HEK293 (cell line): ENCODE results near the gene FLYWCH1.
A peak's percentile ranks its signal among the peaks of the same experiment; 100 is the strongest.

Experiments used
- CTCF ChIA-PET: fragments of 350-600 bp; formaldehyde crosslinking; extraction: SDS; loops from one replicate; lab custom pipeline; 2021; ENCODE audit warnings: antibody characterized with exemption; lab: Yijun Ruan, JAX
- POLR2A ChIA-PET: fragments of 300-600 bp; formaldehyde crosslinking; extraction: SDS; loops from one replicate; lab custom pipeline; 2020; ENCODE audit warnings: antibody characterized with exemption, inconsistent platforms; lab: Yijun Ruan, JAX
- H3K27ac ChIP-seq: fragments of 200-500 bp; sonication (Bioruptor generic); 2 replicates; pipeline ENCODE4 v1.5.1; 2014; ENCODE audit warnings: low read depth, low read length, control low read depth, inconsistent platforms; ENCODE audit errors: extremely low read depth
- H3K36me3 ChIP-seq, 2 experiments: fragments of 200-500 bp in 1 of 2; sonication (Bioruptor generic) in 1 of 2; 1 replicate in 1 of 2; 2 replicates in 1 of 2; pipeline ENCODE4 v1.5.1; 2014 to 2017; ENCODE audit warnings: inconsistent platforms in 2 of 2, low read length in 2 of 2; ENCODE audit not compliant: control insufficient read depth in 2 of 2, insufficient read depth in 1 of 2
- H3K4me1 ChIP-seq: fragments of 200-500 bp; sonication (Bioruptor generic); 2 replicates; pipeline ENCODE4 v1.5.1; 2014; ENCODE audit warnings: mild to moderate bottlenecking, low read length, inconsistent platforms; ENCODE audit not compliant: control insufficient read depth, insufficient read depth
- H3K4me3 ChIP-seq: 2 replicates; pipeline ENCODE4 v1.5.1; 2011; ENCODE audit warnings: low read depth, mild to moderate bottlenecking, control low read depth, low read length, moderate library complexity
- H3K9me3 ChIP-seq: fragments of 200-500 bp; sonication (Bioruptor generic); 2 replicates; pipeline ENCODE4 v1.5.1; 2014; ENCODE audit warnings: low read depth, low read length, inconsistent platforms; ENCODE audit not compliant: control insufficient read depth, insufficient read depth
- BCL11A ChIP-seq: fragments of 450-650 bp; formaldehyde crosslinking; IDR thresholded peaks from 2 replicates; pipeline ENCODE4 v1.5.1; 2016; ENCODE audit warnings: low read depth, missing biosample characterization, missing genetic modification characterization
- GLI4 ChIP-seq: fragments of 450-650 bp; formaldehyde crosslinking; IDR thresholded peaks from 2 replicates; pipeline ENCODE4 v1.5.1; 2016; ENCODE audit warnings: missing biosample characterization, missing genetic modification characterization
- GLIS2 ChIP-seq: fragments of 450-650 bp; formaldehyde crosslinking; IDR thresholded peaks from 2 replicates; pipeline ENCODE4 v1.5.1; 2016; ENCODE audit warnings: missing biosample characterization, missing genetic modification characterization
- KLF9 ChIP-seq: fragments of 450-650 bp; formaldehyde crosslinking; IDR thresholded peaks from 2 replicates; pipeline ENCODE4 v1.5.1; 2016; ENCODE audit warnings: missing biosample characterization, missing genetic modification characterization, low read depth
- SCRT2 ChIP-seq: fragments of 450-650 bp; formaldehyde crosslinking; IDR thresholded peaks from 2 replicates; pipeline ENCODE4 v1.5.1; 2016; ENCODE audit warnings: missing biosample characterization, missing genetic modification characterization
- SP7 ChIP-seq: fragments of 450-650 bp; formaldehyde crosslinking; IDR thresholded peaks from 2 replicates; pipeline ENCODE4 v1.5.1; 2016; ENCODE audit warnings: missing biosample characterization, missing genetic modification characterization
- ZNF112 ChIP-seq: fragments of 450-650 bp; formaldehyde crosslinking; IDR thresholded peaks from 2 replicates; pipeline ENCODE4 v1.5.0; 2017; ENCODE audit warnings: missing biosample characterization, missing genetic modification characterization
- ZNF157 ChIP-seq: fragments of 450-650 bp; formaldehyde crosslinking; IDR thresholded peaks from 2 replicates; pipeline ENCODE4 v1.5.1; 2016; ENCODE audit warnings: missing biosample characterization, missing genetic modification characterization
- ZNF16 ChIP-seq: fragments of 450-650 bp; formaldehyde crosslinking; IDR thresholded peaks from 2 replicates; pipeline ENCODE4 v1.5.1; 2016; ENCODE audit warnings: low read depth, missing biosample characterization, missing genetic modification characterization
- ZNF214 ChIP-seq: fragments of 450-650 bp; formaldehyde crosslinking; IDR thresholded peaks from 2 replicates; pipeline ENCODE4 v1.5.1; 2017; ENCODE audit warnings: missing biosample characterization, mild to moderate bottlenecking, missing genetic modification characterization, borderline replicate concordance
- ZNF266 ChIP-seq: fragments of 450-650 bp; formaldehyde crosslinking; IDR thresholded peaks from 2 replicates; pipeline ENCODE4 v1.5.1; 2016; ENCODE audit warnings: missing biosample characterization, missing genetic modification characterization, low read depth
- ZNF391 ChIP-seq: fragments of 450-650 bp; formaldehyde crosslinking; IDR thresholded peaks from 2 replicates; pipeline ENCODE4 v1.5.1; 2016; ENCODE audit warnings: low read depth, missing biosample characterization, missing genetic modification characterization, borderline replicate concordance
- ZNF404 ChIP-seq: fragments of 450-650 bp; formaldehyde crosslinking; IDR thresholded peaks from 2 replicates; pipeline ENCODE4 v1.5.1; 2017; ENCODE audit warnings: missing biosample characterization, missing genetic modification characterization
- ZNF514 ChIP-seq: fragments of 450-650 bp; formaldehyde crosslinking; IDR thresholded peaks from 2 replicates; pipeline ENCODE4 v1.5.1; 2016; ENCODE audit warnings: missing biosample characterization, missing genetic modification characterization
- ZNF785 ChIP-seq: fragments of 450-650 bp; formaldehyde crosslinking; IDR thresholded peaks from 2 replicates; pipeline ENCODE4 v1.5.1; 2016; ENCODE audit warnings: missing biosample characterization, missing genetic modification characterization
- ZSCAN23 ChIP-seq: fragments of 450-650 bp; formaldehyde crosslinking; IDR thresholded peaks from 2 replicates; pipeline ENCODE4 v1.5.1; 2016; ENCODE audit warnings: missing biosample characterization, missing genetic modification characterization
- TF ChIP-seq, protein P1 (sequence below): fragments of 450-650 bp; formaldehyde crosslinking; IDR thresholded peaks from 2 replicates; pipeline ENCODE4 v1.5.1; 2016; ENCODE audit warnings: missing biosample characterization, missing genetic modification characterization
- TF ChIP-seq, protein P2 (sequence below): fragments of 450-650 bp; formaldehyde crosslinking; IDR thresholded peaks from 2 replicates; pipeline ENCODE4 v1.5.1; 2016; ENCODE audit warnings: missing biosample characterization, missing genetic modification characterization
- TF ChIP-seq, protein P3 (sequence below): sonication (generic); formaldehyde crosslinking; IDR thresholded peaks from 2 replicates; pipeline ENCODE4 v1.8.1; 2022; ENCODE audit warnings: mild to moderate bottlenecking, moderate library complexity, missing genetic modification reagents
- TF ChIP-seq, protein P4 (sequence below): fragments of 450-650 bp; formaldehyde crosslinking; IDR thresholded peaks from 2 replicates; pipeline ENCODE4 v1.5.1; 2016; ENCODE audit warnings: missing biosample characterization, missing genetic modification characterization

FLYWCH1 gene

DNA sequence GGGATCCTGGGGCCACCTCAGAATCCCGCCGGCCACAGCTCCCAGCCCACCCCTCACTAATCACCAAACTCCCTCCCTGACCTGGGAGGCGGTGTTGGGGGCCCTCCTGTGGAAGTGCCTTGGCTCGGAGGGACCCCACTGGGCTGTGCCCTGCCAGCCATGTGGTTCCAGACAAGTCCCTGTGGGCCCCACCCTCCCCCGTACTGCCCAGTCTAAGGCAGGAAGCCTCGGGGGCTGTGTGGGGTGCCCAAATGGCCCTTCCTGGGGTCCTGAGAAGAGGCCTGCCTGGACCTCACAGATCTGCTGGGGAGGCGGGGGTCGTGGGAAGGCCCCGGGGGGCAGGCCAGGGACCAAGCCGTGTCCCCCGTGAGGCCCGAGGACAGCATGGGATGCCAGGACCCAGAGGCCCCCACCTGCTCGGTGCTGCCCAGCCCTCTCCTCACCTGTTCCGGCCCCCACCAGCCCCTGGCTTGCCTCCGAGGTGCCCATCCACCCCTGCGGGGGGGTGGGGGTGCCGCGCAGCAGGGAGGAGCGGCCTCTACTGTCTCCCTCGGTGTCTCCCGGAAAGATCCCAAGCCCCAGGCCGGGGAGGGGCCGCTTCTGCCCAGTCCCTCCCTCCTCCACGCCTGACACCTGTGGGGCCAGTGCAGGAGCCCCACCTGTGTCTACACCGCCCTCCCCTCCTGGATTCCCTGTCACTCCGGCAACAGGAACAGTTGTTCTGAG, 43.1 kb downstream of the FLYWCH1 start (continued):
- TF ChIP-seq, protein P1, sequence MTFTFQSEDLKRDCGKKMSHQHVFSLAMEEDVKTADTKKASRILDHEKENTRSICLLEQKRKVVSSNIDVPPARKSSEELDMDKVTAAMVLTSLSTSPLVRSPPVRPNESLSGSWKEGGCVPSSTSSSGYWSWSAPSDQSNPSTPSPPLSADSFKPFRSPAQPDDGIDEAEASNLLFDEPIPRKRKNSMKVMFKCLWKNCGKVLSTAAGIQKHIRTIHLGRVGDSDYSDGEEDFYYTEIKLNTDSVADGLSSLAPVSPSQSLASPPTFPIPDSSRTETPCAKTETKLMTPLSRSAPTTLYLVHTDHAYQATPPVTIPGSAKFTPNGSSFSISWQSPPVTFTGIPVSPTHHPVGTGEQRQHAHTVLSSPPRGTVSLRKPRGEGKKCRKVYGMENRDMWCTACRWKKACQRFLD (tag by site-specific recombination), result no peak
- TF ChIP-seq GLIS2 (peak; percentile 42), SCRT2 (tag by site-specific recombination) (peak; percentile 64), ZNF391 (tag by site-specific recombination) (no peak)

DNA sequence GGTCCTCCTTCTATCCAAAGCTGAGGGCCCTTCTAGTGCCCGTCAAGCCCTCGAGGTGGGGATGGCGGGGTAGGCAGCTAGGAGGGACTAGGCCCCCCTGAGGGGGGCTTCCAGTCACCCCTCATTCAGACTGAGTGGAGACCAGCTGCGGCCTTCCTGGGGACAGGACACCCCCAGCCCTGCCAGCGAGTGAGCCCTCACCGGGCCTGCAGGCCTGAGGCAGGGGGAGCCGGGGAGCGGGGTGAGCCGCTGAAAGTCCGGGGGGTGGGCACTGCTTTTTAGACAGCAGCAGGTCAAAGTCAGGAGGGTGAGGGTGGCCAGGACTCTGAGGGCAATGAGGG, 43.7 kb downstream of the FLYWCH1 start:
- CTCF ChIA-PET, result no interaction called here
- Histone ChIP-seq H3K4me1 (no peaks in the 10 kb centered on the region), H3K27ac (no peak overlapping the region), H3K36me3 (no peaks in the 10 kb centered on the region), H3K9me3 (no peaks in the 10 kb centered on the region), H3K4me3 (no peak overlapping the region)
- TF ChIP-seq ZNF16 (tag by site-specific recombination) (no peak), ZNF404 (tag by site-specific recombination) (no peak), ZNF112 (tag by site-specific recombination) (no peak), ZNF157 (tag by site-specific recombination) (no peak), BCL11A (tag by site-specific recombination) (no peak), ZNF785 (tag by site-specific recombination) (no peak), ZNF514 (tag by site-specific recombination) (no peak), ZSCAN23 (tag by site-specific recombination) (no peak), ZNF266 (tag by site-specific recombination) (no peak), KLF9 (tag by site-specific recombination) (no peak), ZNF214 (tag by site-specific recombination) (no peak), SP7 (tag by site-specific recombination) (no peak), GLI4 (no peak)
- TF ChIP-seq, protein P2, sequence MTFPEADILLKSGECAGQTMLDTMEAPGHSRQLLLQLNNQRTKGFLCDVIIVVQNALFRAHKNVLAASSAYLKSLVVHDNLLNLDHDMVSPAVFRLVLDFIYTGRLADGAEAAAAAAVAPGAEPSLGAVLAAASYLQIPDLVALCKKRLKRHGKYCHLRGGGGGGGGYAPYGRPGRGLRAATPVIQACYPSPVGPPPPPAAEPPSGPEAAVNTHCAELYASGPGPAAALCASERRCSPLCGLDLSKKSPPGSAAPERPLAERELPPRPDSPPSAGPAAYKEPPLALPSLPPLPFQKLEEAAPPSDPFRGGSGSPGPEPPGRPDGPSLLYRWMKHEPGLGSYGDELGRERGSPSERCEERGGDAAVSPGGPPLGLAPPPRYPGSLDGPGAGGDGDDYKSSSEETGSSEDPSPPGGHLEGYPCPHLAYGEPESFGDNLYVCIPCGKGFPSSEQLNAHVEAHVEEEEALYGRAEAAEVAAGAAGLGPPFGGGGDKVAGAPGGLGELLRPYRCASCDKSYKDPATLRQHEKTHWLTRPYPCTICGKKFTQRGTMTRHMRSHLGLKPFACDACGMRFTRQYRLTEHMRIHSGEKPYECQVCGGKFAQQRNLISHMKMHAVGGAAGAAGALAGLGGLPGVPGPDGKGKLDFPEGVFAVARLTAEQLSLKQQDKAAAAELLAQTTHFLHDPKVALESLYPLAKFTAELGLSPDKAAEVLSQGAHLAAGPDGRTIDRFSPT (tag by site-specific recombination), result no peak
- TF ChIP-seq, protein P3, sequence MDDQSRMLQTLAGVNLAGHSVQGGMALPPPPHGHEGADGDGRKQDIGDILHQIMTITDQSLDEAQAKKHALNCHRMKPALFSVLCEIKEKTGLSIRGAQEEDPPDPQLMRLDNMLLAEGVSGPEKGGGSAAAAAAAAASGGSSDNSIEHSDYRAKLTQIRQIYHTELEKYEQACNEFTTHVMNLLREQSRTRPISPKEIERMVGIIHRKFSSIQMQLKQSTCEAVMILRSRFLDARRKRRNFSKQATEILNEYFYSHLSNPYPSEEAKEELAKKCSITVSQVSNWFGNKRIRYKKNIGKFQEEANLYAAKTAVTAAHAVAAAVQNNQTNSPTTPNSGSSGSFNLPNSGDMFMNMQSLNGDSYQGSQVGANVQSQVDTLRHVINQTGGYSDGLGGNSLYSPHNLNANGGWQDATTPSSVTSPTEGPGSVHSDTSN (CRISPR knock-in tag), result no peak
- TF ChIP-seq, protein P4, sequence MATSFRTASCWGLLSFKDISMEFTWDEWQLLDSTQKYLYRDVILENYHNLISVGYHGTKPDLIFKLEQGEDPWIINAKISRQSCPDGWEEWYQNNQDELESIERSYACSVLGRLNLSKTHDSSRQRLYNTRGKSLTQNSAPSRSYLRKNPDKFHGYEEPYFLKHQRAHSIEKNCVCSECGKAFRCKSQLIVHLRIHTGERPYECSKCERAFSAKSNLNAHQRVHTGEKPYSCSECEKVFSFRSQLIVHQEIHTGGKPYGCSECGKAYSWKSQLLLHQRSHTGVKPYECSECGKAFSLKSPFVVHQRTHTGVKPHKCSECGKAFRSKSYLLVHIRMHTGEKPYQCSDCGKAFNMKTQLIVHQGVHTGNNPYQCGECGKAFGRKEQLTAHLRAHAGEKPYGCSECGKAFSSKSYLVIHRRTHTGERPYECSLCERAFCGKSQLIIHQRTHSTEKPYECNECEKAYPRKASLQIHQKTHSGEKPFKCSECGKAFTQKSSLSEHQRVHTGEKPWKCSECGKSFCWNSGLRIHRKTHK (tag by site-specific recombination), result no peak
- POLR2A ChIA-PET, result no interaction called here
